ENCODE results near the gene LAMA2. TPM values are rescaled to one million over a fixed set of nuclear protein-coding genes. Genes with fewer than 3 reads are reported as not detected.

LAMA2 gene
- total and polyA plus RNA-seq, 2 donors (not counting 3 experiments of a cell fraction or from before 2014, with no cell fraction given): 0.51 to 0.75 TPM

- no peaks in the 10 kb centered on the region for H4K20me1 ChIP-seq (replicated peaks; ENCODE audit: control insufficient read depth, extremely low read depth, insufficient read depth, low read length)
- H3K9ac ChIP-seq (replicated peaks; ENCODE audit: extremely low read depth, insufficient read depth, low read length): no peak overlapping the region
- H2AFZ ChIP-seq (ENCODE audit: low read depth, low read length): no peak overlapping the region
- no peaks in the 10 kb centered on the region for H3K79me2 ChIP-seq (ENCODE audit: control insufficient read depth, insufficient read depth, low read length)
- TF ChIP-seq CTCF (IDR thresholded peaks at IDR 0.05; ENCODE audit: extremely low read depth in 1 of 2, insufficient read depth in 1 of 2, low read depth in 1 of 2, low read length in 2 of 2) (no peak), EZH2 (IDR thresholded peaks at IDR 0.05; ENCODE audit: borderline replicate concordance, low read depth, low read length, severe bottlenecking) (no peak), POLR2AphosphoS5 (IDR thresholded peaks at IDR 0.05; ENCODE audit: insufficient read depth, low read depth, low read length) (no peak), MYC (IDR thresholded peaks at IDR 0.05; ENCODE audit: low read depth, low read length) (no peak), FOS (IDR thresholded peaks at IDR 0.05; ENCODE audit: borderline replicate concordance, insufficient read depth, low read length) (no peak), JUN (IDR thresholded peaks at IDR 0.05; ENCODE audit: borderline replicate concordance, insufficient read depth, insufficient read length, low read depth) (no peak), POLR2A (IDR thresholded peaks at IDR 0.05; ENCODE audit: low read depth, low read length) (no peak), GATA2 (IDR thresholded peaks at IDR 0.05; ENCODE audit: insufficient read depth, insufficient read length, low read depth, low read length) (no peak)
- TF ChIP-seq, protein P1, sequence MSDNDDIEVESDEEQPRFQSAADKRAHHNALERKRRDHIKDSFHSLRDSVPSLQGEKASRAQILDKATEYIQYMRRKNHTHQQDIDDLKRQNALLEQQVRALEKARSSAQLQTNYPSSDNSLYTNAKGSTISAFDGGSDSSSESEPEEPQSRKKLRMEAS (IDR thresholded peaks at IDR 0.05; ENCODE audit: insufficient read depth, insufficient read length): no peak
- CTCF ChIA-PET: interaction anchor here (0.7 kb wide), 1 partner anchor 8 kb away, joined by 3 read pairs; no protein-coding TSS in a partner anchor
- no peaks in the 10 kb centered on the region for H3K27me3 ChIP-seq (ENCODE audit: control insufficient read depth in 2 of 2, insufficient read depth in 2 of 2, low read length in 2 of 2)
- DNase-seq (ENCODE audit: low read depth, low spot score) (no peak), FAIRE-seq (no peak)
- no TSS peak for BruUV-seq (replicated peaks)
- intact Hi-C loops (cut with micrococcal nuclease): no loop called here
- no peak overlapping the region for H3K4me2 ChIP-seq (ENCODE audit: insufficient read depth, low read length)
- POLR2A ChIA-PET: no interaction called here
- dilution Hi-C loops (cut with MboI; ENCODE audit: extremely low pct_ligation_motif_present, low sequenced_read_pairs): no loop called here
- H3K4me1 ChIP-seq (ENCODE audit: control insufficient read depth, extremely low read depth, insufficient read depth, low read length): no peaks in the 10 kb centered on the region
- no peaks in the 10 kb centered on the region for H3K36me3 ChIP-seq (ENCODE audit: control insufficient read depth in 2 of 2, extremely low read depth in 1 of 2, insufficient read depth in 2 of 2, low read length in 2 of 2)
- no peaks in the 10 kb centered on the region for H3K9me1 ChIP-seq (replicated peaks; ENCODE audit: control insufficient read depth, extremely low read depth, insufficient read depth, low read length)
- H3K4me3 ChIP-seq (replicated peaks in 1 of 3; ENCODE audit: insufficient read depth in 1 of 3, low read depth in 1 of 3, low read length in 3 of 3): no peak overlapping the region
- no peak overlapping the region for H3K27ac ChIP-seq (ENCODE audit: insufficient read depth, low read depth, low read length)
- H3K9me3 ChIP-seq (replicated peaks; ENCODE audit: control insufficient read depth, insufficient read depth, low read length): no peaks in the 10 kb centered on the region
These were observed 228.9 kb downstream of the LAMA2 start for GRCh38 chr6:129111853-129112252.

Measured in endothelial cell of umbilical vein (primary cell).